Natural killer cell treated with Interleukin-12 subunit alpha and Interleukin-12 subunit beta and Interleukin-15 and Interleukin-18, amount 100 ng/mL, for 72 hours (primary cell): ENCODE measurements around the gene SEMA4G. TPM values are rescaled to one million over a fixed set of nuclear protein-coding genes. Genes with fewer than 3 reads are reported as not detected.
"Not testable (repeated sequence)": the region's sequence is repeated elsewhere in the genome, so short reads cannot be mapped to it uniquely, and the experiment has no call there.

Experiments used
- ATAC-seq, 2 donors: fragments of 150-1000 bp; cut with Tn5 transposase in 1 of 2; sonication (Bioruptor Pico), chemical (Tn5 transposase) in 1 of 2; 2 replicates each; pipeline ENCODE4 v1.10.0; 2021
- DNase-seq: peaks from one replicate; pipeline ENCODE4 v3.0.0; 2022; ENCODE audit warnings: low spot score
- H3K27ac Mint-ChIP-seq, 2 donors: 1 replicate in 1 of 2; 2 replicates in 1 of 2; pipeline ENCODE4 v1.8.0; 2022; ENCODE audit warnings: mixed read lengths in 2 of 2, mild to moderate bottlenecking in 1 of 2, moderate library complexity in 1 of 2
- H3K27me3 Mint-ChIP-seq, 2 donors: 1 replicate in 1 of 2; 2 replicates in 1 of 2; pipeline ENCODE4 v1.8.0; 2022; ENCODE audit warnings: mixed read lengths in 2 of 2
- H3K36me3 Mint-ChIP-seq: one replicate; pipeline ENCODE4 v1.8.0; 2022; ENCODE audit warnings: mixed read lengths
- H3K4me1 Mint-ChIP-seq, 2 donors: 1 replicate in 1 of 2; 2 replicates in 1 of 2; pipeline ENCODE4 v1.8.0; 2022; ENCODE audit warnings: low read depth in 2 of 2, mixed read lengths in 2 of 2, mild to moderate bottlenecking in 1 of 2
- H3K4me3 Mint-ChIP-seq: one replicate; pipeline ENCODE4 v1.8.0; 2022; ENCODE audit warnings: mixed read lengths
- H3K9me3 Mint-ChIP-seq: 2 replicates; pipeline ENCODE4 v1.8.0; 2022; ENCODE audit warnings: mixed read lengths
- total RNA-seq, 2 donors: library from RNA; stranded (reverse); gene quantifications; one replicate each; pipeline ENCODE4 v1.2.3, GENCODE V29; 2022

SEMA4G gene
- total RNA-seq, 2 donors from 2014 or later = 0.19 TPM; not detected in 1

- Mint-ChIP-seq H3K4me3 (no peak overlapping the region), H3K4me1 (peaks cover 7 to 12% of the 10 kb centered on the region in 2 donors), H3K27ac (peak overlapping the region in 1 of 2 donors; percentile 18), H3K27me3 (no peaks in the 10 kb centered on the region), H3K9me3 (no peaks in the 10 kb centered on the region), H3K36me3 (no peaks in the 10 kb centered on the region)
- ATAC-seq (no peak), DNase-seq (no peak)
Observed at GRCh38 chr10:100965820-100966219, 3.5 kb upstream of the SEMA4G start.

GRCh38 chr10:100966887-100967286, 2.4 kb upstream of the SEMA4G start:
- no peaks in the 10 kb centered on the region for H3K9me3 Mint-ChIP-seq
- ATAC-seq = no peak
- H3K27me3 Mint-ChIP-seq = no peaks in the 10 kb centered on the region
- DNase-seq = no peak
- no peak overlapping the region for H3K27ac Mint-ChIP-seq
- no peaks in the 10 kb centered on the region for H3K36me3 Mint-ChIP-seq
- peaks cover 7 to 13% of the 10 kb centered on the region in 2 donors for H3K4me1 Mint-ChIP-seq
- no peak overlapping the region for H3K4me3 Mint-ChIP-seq

GRCh38 chr10:100967332-100967731, 2.0 kb upstream of the SEMA4G start:
- Mint-ChIP-seq H3K4me1 (peaks cover 7 to 13% of the 10 kb centered on the region in 2 donors), H3K36me3 (no peaks in the 10 kb centered on the region), H3K27ac (no peak overlapping the region), H3K4me3 (no peak overlapping the region), H3K9me3 (no peaks in the 10 kb centered on the region), H3K27me3 (no peaks in the 10 kb centered on the region)
- ATAC-seq = no peak
- no peak for DNase-seq

GRCh38 chr10:100968062-100968736, 1.1 kb upstream of the SEMA4G start:
- H3K36me3 Mint-ChIP-seq = no peaks in the 10 kb centered on the region
- H3K9me3 Mint-ChIP-seq = no peaks in the 10 kb centered on the region
- H3K27ac Mint-ChIP-seq = peak overlapping the region in 1 of 2 donors; percentile 9
- DNase-seq (no peak), ATAC-seq (no peak)
- peak overlapping the region; percentile 49 for H3K4me3 Mint-ChIP-seq
- peaks cover 7 to 13% of the 10 kb centered on the region in 2 donors for H3K4me1 Mint-ChIP-seq
- H3K27me3 Mint-ChIP-seq = no peaks in the 10 kb centered on the region

GRCh38 chr10:100968863-100969186, 479 bp upstream of the SEMA4G start:
- H3K4me3 Mint-ChIP-seq = peak overlapping the region; percentile 49

GRCh38 chr10:100970076-100970913, 991 bp downstream of the SEMA4G start:
- no peaks in the 10 kb centered on the region for H3K36me3 Mint-ChIP-seq
- no peak for DNase-seq
- H3K4me1 Mint-ChIP-seq = peaks cover 7 to 13% of the 10 kb centered on the region in 2 donors
- peak in 1 of 2 donors; percentile 33 for ATAC-seq
- H3K27ac Mint-ChIP-seq = no peak overlapping the region
- H3K4me3 Mint-ChIP-seq = peak overlapping the region; percentile 39
- H3K9me3 Mint-ChIP-seq = no peaks in the 10 kb centered on the region
- no peaks in the 10 kb centered on the region for H3K27me3 Mint-ChIP-seq

More at GRCh38 chr10:100968863-100969186, 479 bp upstream of the SEMA4G start:
- Mint-ChIP-seq H3K9me3 (no peaks in the 10 kb centered on the region), H3K4me1 (peaks cover 7 to 13% of the 10 kb centered on the region in 2 donors), H3K27me3 (no peaks in the 10 kb centered on the region), H3K27ac (peak overlapping the region in 1 of 2 donors; percentile 9), H3K36me3 (no peaks in the 10 kb centered on the region)
- DNase-seq = no peak
- ATAC-seq = no peak

- Mint-ChIP-seq H3K36me3 (no peaks in the 10 kb centered on the region), H3K4me3 (peak overlapping the region; percentile 39), H3K9me3 (no peaks in the 10 kb centered on the region), H3K27me3 (no peaks in the 10 kb centered on the region), H3K4me1 (peaks cover 7 to 13% of the 10 kb centered on the region in 2 donors), H3K27ac (no peak overlapping the region)
- ATAC-seq (no peak), DNase-seq (no peak)
Observed at GRCh38 chr10:100970914-100971811, 1.9 kb downstream of the SEMA4G start.

GRCh38 chr10:100972115-100972903, 3.0 kb downstream of the SEMA4G start:
- Mint-ChIP-seq H3K27me3 (no peaks in the 10 kb centered on the region), H3K4me3 (no peak overlapping the region), H3K27ac (no peak overlapping the region), H3K4me1 (peaks cover 7 to 13% of the 10 kb centered on the region in 2 donors), H3K9me3 (no peaks in the 10 kb centered on the region), H3K36me3 (no peaks in the 10 kb centered on the region)
- DNase-seq = no peak
- no peak for ATAC-seq

- H3K9me3 Mint-ChIP-seq = no peaks in the 10 kb centered on the region
- ATAC-seq (no peak), DNase-seq (no peak)
- H3K4me3 Mint-ChIP-seq = no peak overlapping the region
- no peaks in the 10 kb centered on the region for H3K36me3 Mint-ChIP-seq
- peaks cover 7 to 13% of the 10 kb centered on the region in 2 donors for H3K4me1 Mint-ChIP-seq
- H3K27me3 Mint-ChIP-seq = no peaks in the 10 kb centered on the region
- H3K27ac Mint-ChIP-seq = no peak overlapping the region
Observed at GRCh38 chr10:100972904-100973535, 3.7 kb downstream of the SEMA4G start.

GRCh38 chr10:100975397-100975796, 6.1 kb downstream of the SEMA4G start:
- not testable (repeated sequence) for ATAC-seq, H3K27ac Mint-ChIP-seq, H3K9me3 Mint-ChIP-seq, H3K27me3 Mint-ChIP-seq, H3K36me3 Mint-ChIP-seq, H3K4me1 Mint-ChIP-seq, H3K4me3 Mint-ChIP-seq, DNase-seq

GRCh38 chr10:100976906-100977305, 7.6 kb downstream of the SEMA4G start:
- ATAC-seq (no peak), DNase-seq (no peak)
- Mint-ChIP-seq H3K36me3 (no peaks in the 10 kb centered on the region), H3K27me3 (no peaks in the 10 kb centered on the region), H3K4me3 (no peak overlapping the region), H3K27ac (no peak overlapping the region), H3K9me3 (no peaks in the 10 kb centered on the region), H3K4me1 (no peaks in the 10 kb centered on the region)

GRCh38 chr10:100977436-100977835, 8.1 kb downstream of the SEMA4G start:
- H3K36me3 Mint-ChIP-seq = no peaks in the 10 kb centered on the region
- H3K27ac Mint-ChIP-seq = no peak overlapping the region
- no peaks in the 10 kb centered on the region for H3K4me1 Mint-ChIP-seq
- H3K27me3 Mint-ChIP-seq = no peaks in the 10 kb centered on the region
- no peaks in the 10 kb centered on the region for H3K9me3 Mint-ChIP-seq
- H3K4me3 Mint-ChIP-seq = no peak overlapping the region
- DNase-seq = no peak
- ATAC-seq = no peak
